ENCODE measurements around the gene ACE2.

Gene ACE2

DNA sequence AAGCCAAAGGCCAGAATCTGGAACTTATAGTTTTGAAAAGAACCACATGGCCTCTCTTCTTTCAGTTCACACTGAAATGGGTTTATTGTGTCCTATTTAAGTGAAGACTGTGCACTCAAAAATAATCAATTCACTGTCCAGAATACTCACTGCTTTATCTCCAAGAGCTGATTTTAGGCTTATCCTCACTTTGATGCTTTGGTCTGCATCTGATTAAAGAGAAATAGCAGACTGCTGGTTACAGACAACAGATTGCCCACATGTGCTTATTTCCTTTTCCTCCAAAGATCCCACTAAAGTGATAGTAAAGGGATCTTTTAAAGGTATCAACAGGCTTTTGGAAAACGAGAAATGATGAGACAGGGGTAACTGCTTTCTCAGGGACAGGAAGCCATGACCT, 30.6 kb downstream of the ACE2 start:
- DNase-seq: no peak

DNA sequence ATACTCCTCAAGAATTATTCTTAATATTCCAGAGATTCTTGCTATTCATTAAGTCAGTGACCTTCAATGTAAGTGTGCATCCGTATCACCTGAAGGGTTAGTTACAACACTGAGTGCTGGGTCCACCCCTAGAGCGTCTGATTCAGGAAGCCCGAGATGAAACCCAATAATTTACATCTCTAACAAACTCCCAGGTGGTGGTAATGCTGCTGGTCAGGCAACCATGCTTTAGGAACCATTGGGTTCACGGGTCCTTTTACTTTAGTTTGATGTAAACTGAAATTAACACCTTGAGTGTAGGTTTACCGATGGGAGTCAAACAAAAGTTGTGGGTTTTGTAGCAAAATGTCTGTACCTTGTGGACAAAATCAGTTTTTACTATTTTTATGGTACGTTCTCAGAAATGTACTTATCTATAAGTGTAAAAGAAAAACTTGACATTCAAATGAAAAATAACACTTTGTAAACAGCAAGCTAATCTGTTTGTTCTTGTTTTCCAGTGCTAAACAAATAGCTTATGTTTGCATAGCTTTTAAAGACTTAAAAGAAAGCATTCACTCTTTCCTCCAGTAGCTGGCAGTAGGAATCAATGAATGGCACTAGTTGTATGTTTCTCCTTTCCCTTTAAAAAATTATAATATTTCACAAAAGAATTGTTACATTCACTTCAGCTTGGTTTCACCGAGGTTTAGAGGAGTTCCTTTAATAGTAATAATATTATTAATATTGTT, 32.7 kb downstream of the ACE2 start:
- DNase-seq: no peak

- DNase-seq: no peak
These were observed 33.5 kb downstream of the ACE2 start for GRCh38 chrX:15567267-15567666.

- no peak for DNase-seq
These were observed 34.5 kb downstream of the ACE2 start for GRCh38 chrX:15566244-15566643.

DNA sequence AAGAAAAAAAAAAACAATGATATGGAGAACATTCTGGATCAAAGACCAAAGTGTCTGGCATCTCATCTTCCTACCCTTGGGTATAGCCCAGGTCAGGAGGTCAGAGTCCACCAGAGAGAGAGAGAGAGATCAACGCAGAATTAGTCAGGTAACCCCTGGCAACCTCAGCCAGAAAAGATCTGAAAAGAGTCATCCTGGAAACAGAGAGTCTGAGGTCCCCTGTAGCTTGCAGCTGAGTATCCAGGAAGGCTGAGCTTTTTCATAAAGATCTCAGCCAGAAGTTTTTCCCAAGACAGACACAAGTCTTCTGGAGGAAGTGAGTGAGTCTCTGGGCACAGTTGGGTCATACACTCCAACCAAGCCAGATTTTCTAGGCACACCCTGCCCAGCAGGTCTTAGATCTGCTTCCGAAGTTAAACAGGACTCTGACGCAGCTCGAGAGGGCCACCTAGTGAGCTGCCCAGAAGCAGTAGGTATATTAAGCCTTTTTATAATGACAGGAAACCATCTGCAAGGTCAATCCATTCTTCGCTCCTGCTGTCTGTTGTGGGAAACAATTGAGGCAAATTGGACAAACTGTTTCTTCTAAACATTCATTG, 35.7 kb downstream of the ACE2 start:
- DNase-seq: peak; percentile 46

DNA sequence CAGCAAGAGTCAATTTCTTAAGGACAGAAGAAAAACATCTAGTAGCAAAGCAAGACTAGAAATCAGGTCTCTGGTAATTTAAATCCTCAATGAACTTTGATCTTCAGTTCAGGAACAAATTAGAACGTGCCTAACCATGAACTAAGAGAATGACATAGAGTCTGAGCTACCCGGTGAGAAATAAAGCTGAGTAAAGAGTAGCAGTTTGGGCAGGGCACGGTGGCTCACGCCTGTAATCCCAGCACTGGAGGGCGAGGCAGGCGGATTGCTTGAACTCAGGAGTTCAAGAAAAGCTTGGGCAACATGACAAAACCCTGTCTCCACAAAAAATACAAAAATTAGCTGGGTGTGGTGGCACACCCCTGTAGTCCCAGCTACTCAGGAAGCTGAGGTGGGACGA, 37.7 kb downstream of the ACE2 start:
- no peak for DNase-seq

GRCh38 chrX:15560924-15561323, 39.8 kb downstream of the ACE2 start:
- DNase-seq: no peak

DNA sequence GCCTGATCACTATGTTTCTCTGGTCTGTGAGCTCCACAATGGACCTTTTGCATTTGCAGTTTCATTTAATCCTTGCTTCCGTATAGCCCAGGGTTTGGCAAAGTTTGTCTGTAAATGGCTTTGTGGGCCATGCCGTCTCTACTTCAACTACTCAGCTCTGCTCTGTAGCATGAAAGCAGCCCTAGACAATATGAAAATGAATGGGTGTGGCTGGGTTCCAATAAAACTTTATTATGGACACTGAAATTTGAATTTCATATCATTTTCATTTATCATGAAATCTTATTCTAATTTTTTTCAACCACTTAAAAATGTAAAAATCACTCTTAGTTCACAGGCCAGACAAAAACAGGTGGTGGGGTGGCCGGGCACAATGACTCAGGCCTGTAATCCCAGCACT, 41.5 kb downstream of the ACE2 start:
- no peak for DNase-seq

- no peak for DNase-seq
These were observed 51.4 kb downstream of the ACE2 start for GRCh38 chrX:15549189-15550012.

DNA sequence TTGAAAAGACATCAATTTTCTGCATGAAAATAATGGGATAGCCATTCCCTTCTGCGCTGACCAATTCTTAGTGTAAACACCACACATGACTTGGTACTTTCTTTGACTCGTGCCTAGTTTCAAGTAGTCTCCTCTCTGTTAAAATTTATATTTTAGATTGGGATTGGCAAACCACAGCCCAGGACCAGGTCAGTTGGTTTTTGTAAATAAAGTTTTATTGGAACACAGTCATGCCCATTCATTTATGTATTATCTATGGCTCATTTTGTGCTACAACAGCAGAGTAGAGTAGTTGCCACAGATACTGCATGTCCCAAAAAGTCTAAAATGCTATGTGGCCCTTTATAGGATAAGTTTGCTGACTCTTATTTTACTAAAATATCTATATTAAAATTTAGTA, 53.4 kb downstream of the ACE2 start:
- DNase-seq: no peak

DNA sequence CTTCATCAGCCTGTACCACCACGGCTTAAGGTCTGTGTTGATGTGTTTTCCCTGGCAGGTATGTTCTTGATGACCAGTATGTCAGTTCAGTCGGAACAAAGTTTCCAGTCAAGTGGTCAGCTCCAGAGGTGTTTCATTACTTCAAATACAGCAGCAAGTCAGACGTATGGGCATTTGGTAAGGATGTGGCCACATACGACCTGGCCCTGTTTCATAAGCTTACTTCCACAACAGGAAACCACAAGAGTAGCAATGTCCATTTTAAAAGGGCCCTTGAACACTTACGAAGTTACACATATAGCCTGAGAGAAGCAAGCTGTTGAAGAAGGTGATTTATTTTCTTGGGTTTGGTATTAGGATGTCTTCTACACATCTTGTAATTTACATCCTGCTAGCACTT, 54.0 kb downstream of the ACE2 start:
- no peak for DNase-seq

DNA sequence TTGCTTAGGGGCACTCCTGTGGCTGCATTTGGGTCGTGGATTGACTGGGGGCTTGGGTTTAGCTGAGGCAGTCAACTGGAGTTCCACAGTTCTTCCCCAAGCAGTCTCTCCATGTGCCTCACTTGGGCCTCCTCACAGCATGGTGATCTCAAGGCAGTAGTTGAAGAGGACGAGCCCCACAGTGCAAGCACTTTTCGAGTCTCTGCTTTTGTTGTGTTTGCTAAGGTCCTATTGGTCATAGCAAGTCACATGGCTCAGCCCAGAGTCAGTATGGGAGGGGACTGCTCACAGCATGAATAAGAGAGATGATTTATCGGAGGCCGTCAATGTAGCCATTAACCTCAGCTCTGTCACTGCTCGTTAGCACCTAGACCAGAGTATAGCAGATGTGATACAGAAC, 70.4 kb downstream of the ACE2 start:
- no peak for DNase-seq

GRCh38 chrX:15529165-15529564, 71.6 kb downstream of the ACE2 start:
- no peak for DNase-seq

GRCh38 chrX:15525664-15526416, 74.9 kb downstream of the ACE2 start:
- no peak for DNase-seq

DNA sequence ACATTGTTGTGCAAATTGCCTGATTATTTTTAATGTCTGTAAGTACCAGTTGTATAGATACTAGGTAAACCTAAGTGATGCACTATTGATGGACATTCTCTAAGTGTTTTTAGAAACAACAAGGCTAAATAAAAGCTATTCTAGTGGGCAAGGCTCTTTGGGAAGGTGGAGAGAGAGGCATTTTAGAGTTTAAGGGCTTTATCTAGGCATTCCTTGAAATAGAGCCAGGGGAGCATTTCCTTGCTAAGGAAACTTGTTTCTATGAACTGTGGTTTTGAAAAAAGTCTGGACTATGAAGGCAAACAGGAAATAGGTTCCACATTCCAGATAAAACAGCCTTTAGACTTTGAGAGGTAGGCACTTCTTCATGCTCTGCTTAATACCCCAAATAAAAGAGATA, 76.3 kb downstream of the ACE2 start:
- no peak for DNase-seq

- no peak for DNase-seq
These were observed 77.7 kb downstream of the ACE2 start for GRCh38 chrX:15523088-15523487.

DNA sequence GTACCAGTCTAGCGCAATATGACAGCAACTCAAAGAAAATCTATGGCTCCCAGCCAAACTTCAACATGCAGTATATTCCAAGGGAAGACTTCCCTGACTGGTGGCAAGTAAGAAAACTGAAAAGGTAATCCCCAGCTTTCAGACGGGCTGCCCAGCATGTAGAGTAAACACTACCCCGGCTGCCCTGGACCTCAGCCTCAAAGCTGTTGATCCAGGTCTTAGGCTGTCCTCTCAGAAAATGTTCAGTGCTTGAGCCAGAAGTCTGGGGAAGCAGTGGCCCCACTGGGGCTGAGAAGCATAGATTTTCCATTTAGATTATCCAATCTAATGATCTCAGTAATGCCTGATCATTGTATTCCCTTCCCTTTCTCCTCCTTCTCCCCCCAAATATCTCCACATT, 78.3 kb downstream of the ACE2 start:
- DNase-seq: no peak

- DNase-seq: no peak
These were observed 84.8 kb downstream of the ACE2 start for GRCh38 chrX:15515931-15516330.

DNA sequence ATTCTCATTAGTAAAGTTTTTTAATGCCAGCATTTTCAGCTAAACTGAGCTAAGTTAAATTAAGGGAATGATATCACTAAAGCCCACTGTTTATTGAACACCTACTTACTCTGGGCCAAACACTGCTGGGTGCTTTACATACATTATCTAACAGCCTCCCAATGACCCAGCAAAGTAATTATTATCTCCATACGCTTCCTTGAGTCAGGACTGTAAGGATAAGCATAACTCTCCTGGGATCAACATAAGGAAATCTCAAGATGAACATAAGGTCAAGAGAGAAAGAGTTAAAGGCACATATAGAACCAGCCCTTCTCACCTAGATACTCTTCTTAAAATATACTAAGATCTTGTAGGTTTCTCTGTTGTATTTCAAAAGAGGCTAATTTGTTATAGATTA, 86.5 kb downstream of the ACE2 start:
- DNase-seq: no peak

DNA sequence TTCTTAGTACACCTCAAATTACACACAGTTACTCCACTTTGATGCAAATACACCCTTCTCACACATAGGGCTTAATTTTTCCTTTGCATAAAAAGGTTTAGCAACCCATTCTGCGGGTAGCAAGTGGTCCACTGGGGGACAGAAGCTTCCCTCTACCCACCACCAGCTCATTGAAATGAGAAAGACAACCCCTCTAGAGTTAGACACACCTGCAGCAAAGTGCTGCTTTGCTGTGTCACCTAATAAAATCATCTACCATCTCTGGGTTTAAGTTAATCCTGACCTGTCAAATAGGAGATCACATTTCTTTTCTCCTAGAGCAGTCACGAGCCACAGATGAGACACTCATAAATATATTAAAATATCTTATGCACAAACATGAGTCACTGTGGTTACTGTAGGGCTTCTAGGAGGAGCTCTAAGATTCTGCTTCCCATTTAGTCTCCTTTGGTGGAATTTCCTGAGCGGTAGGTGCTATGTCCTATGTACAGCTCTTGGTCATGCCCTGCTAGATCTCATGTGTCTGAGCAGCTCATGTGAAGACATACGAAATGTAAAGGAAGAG, 88.3 kb downstream of the ACE2 start:
- no peak for DNase-seq

GRCh38 chrX:15511563-15511962, 89.2 kb downstream of the ACE2 start:
- DNase-seq: no peak

Data from activated CD4-positive, alpha-beta T cell treated with anti-CD3 and anti-CD28 coated beads, Interleukin-2, amount 50 U/mL, for 16 hours (primary cell).